Endodermal cell (in vitro differentiated cells): ENCODE data around the gene C1orf116. TPM values are rescaled to one million over a fixed set of nuclear protein-coding genes. Genes with fewer than 3 reads are reported as not detected.

Source experiments
- DNase-seq: peaks from one replicate; pipeline ENCODE4 v3.0.0-alpha.2; 2017
- H3K27ac ChIP-seq: 2 replicates; pipeline ENCODE4 v1.5.1; 2013; ENCODE audit warnings: mild to moderate bottlenecking, low read depth, low read length, moderate library complexity
- H3K27me3 ChIP-seq: 2 replicates; pipeline ENCODE4 v1.6.1; 2013; ENCODE audit warnings: mild to moderate bottlenecking, low read length, moderate library complexity; ENCODE audit not compliant: insufficient read depth, control insufficient read depth, poor library complexity, severe bottlenecking
- H3K36me3 ChIP-seq: 2 replicates; pipeline ENCODE4 v1.7.0; 2013; ENCODE audit warnings: mild to moderate bottlenecking, low read length, moderate library complexity; ENCODE audit not compliant: control insufficient read depth, insufficient read depth
- H3K4me1 ChIP-seq: one replicate; pipeline ENCODE4 v1.7.0; 2013; ENCODE audit warnings: low read length; ENCODE audit not compliant: control insufficient read depth, insufficient read depth
- H3K4me3 ChIP-seq: 2 replicates; pipeline ENCODE4 v1.5.1; 2013; ENCODE audit warnings: mild to moderate bottlenecking, low read length, moderate library complexity
- H3K9ac ChIP-seq: 2 replicates; pipeline ENCODE4 v1.6.1; 2013; ENCODE audit warnings: mild to moderate bottlenecking, low read length, moderate library complexity; ENCODE audit not compliant: poor library complexity, severe bottlenecking; ENCODE audit errors: extremely low read depth
- H3K9me3 ChIP-seq: 2 replicates; pipeline ENCODE4 v1.6.1; 2013; ENCODE audit warnings: mild to moderate bottlenecking, low read length, moderate library complexity; ENCODE audit not compliant: control insufficient read depth
- H3K27ac Mint-ChIP-seq: 2 replicates; pipeline ENCODE4 v1.8.0; 2020; ENCODE audit warnings: mixed read lengths
- H3K27me3 Mint-ChIP-seq: 2 replicates; pipeline ENCODE4 v1.8.0; 2021; ENCODE audit warnings: mild to moderate bottlenecking, mixed read lengths; ENCODE audit not compliant: insufficient read depth
- H3K36me3 Mint-ChIP-seq: 2 replicates; pipeline ENCODE4 v1.8.0; 2020; ENCODE audit warnings: low read depth, mixed read lengths
- H3K4me1 Mint-ChIP-seq: 2 replicates; pipeline ENCODE4 v1.8.0; 2020; ENCODE audit warnings: mixed read lengths
- H3K4me3 Mint-ChIP-seq: 2 replicates; pipeline ENCODE4 v1.8.0; 2020; ENCODE audit warnings: mild to moderate bottlenecking, moderate library complexity, mixed read lengths
- H3K9me3 Mint-ChIP-seq: 2 replicates; pipeline ENCODE4 v1.8.0; 2020; ENCODE audit warnings: mild to moderate bottlenecking, mixed read lengths
- CTCF ChIP-seq: fragments of 200-600 bp; sonication (generic); conservative IDR thresholded peaks from 2 replicates; pipeline ENCODE4 v1.5.0; 2021; ENCODE audit warnings: antibody characterized with exemption, mild to moderate bottlenecking
- WGBS, 2 experiments: methylation state at CpG; one replicate each; pipeline versions ENCODE4 v1.1.5 to v1.1.7; 2013; ENCODE audit warnings: missing lambda C conversion rate in 2 of 2, mixed read lengths in 1 of 2; ENCODE audit not compliant: insufficient coverage in 1 of 2, insufficient read length in 1 of 2; 5-methylcytosine and 5-hydroxymethylcytosine counted together
- total RNA-seq, 2 donors: library from RNA; stranded (reverse); fragmentation: NEBNext Ultra II Directional in 1 of 2; extraction: Animal tissue kit (Norgen Biotek cat#: 25700) in 1 of 2; gene quantifications; 2 replicates in 1 of 2; 3 replicates in 1 of 2; pipeline ENCODE4 v1.2.1, GENCODE V29; 2021

C1orf116 gene
- total RNA-seq, 2 donors from 2014 or later, result 0.55 to 0.60 TPM

GRCh38 chr1:207067185-207067584 is 34.6 kb upstream of the C1orf116 start:
- 77 to 85% methylated on average over 3 of the region's 3 CpGs for WGBS, 2 experiments
- peaks cover 41% of the 10 kb centered on the region for H3K36me3 Mint-ChIP-seq

GRCh38 chr1:207064561-207064960 is 32.0 kb upstream of the C1orf116 start:
- no peaks in the 10 kb centered on the region for H3K9me3 Mint-ChIP-seq
- H3K36me3 ChIP-seq, result peaks cover 4% of the 10 kb centered on the region
- no peaks in the 10 kb centered on the region for H3K27me3 Mint-ChIP-seq
- 93 to 95% methylated on average over 3 to 8 of the region's 8 CpGs for WGBS, 2 experiments
- no peak for DNase-seq
- H3K9ac ChIP-seq, result no peak overlapping the region
- H3K9me3 ChIP-seq, result no peaks in the 10 kb centered on the region
- H3K27me3 ChIP-seq, result no peaks in the 10 kb centered on the region
- no peak overlapping the region for H3K27ac Mint-ChIP-seq
- TF ChIP-seq CTCF, result no peak
- H3K27ac ChIP-seq, result no peak overlapping the region
- H3K4me3 Mint-ChIP-seq, result no peak overlapping the region
- no peak overlapping the region for H3K4me3 ChIP-seq
- H3K4me1 Mint-ChIP-seq, result peaks cover 2% of the 10 kb centered on the region
- no peaks in the 10 kb centered on the region for H3K4me1 ChIP-seq
- H3K36me3 Mint-ChIP-seq, result peaks cover 40% of the 10 kb centered on the region

More at GRCh38 chr1:207067185-207067584, 34.6 kb upstream of the C1orf116 start:
- H3K9me3 ChIP-seq, result no peaks in the 10 kb centered on the region
- H3K27me3 Mint-ChIP-seq, result no peaks in the 10 kb centered on the region
- H3K9me3 Mint-ChIP-seq, result no peaks in the 10 kb centered on the region
- no peak overlapping the region for H3K4me3 ChIP-seq
- TF ChIP-seq CTCF, result no peak
- no peak overlapping the region for H3K27ac ChIP-seq
- H3K4me3 Mint-ChIP-seq, result no peak overlapping the region
- peaks cover 4% of the 10 kb centered on the region for H3K36me3 ChIP-seq
- no peaks in the 10 kb centered on the region for H3K27me3 ChIP-seq
- no peaks in the 10 kb centered on the region for H3K4me1 Mint-ChIP-seq
- DNase-seq, result no peak
- H3K4me1 ChIP-seq, result no peaks in the 10 kb centered on the region
- H3K9ac ChIP-seq, result no peak overlapping the region
- H3K27ac Mint-ChIP-seq, result no peak overlapping the region

- H3K4me3 Mint-ChIP-seq, result no peak overlapping the region
- peaks cover 10% of the 10 kb centered on the region for H3K4me1 Mint-ChIP-seq
- no peak for TF ChIP-seq CTCF
- Histone ChIP-seq H3K9me3 (no peaks in the 10 kb centered on the region), H3K27me3 (no peaks in the 10 kb centered on the region), H3K9ac (no peak overlapping the region), H3K4me3 (no peak overlapping the region), H3K4me1 (no peaks in the 10 kb centered on the region), H3K27ac (no peak overlapping the region), H3K36me3 (no peaks in the 10 kb centered on the region)
- WGBS, 2 experiments, result 96 to 100% methylated on average over 5 of the region's 5 CpGs
- peaks cover 30% of the 10 kb centered on the region for H3K36me3 Mint-ChIP-seq
- no peak overlapping the region for H3K27ac Mint-ChIP-seq
- no peaks in the 10 kb centered on the region for H3K27me3 Mint-ChIP-seq
- no peaks in the 10 kb centered on the region for H3K9me3 Mint-ChIP-seq
- DNase-seq, result no peak
Measured at GRCh38 chr1:207063014-207063413, 30.5 kb upstream of the C1orf116 start.
